Common myeloid progenitor, CD34-positive (primary cell): ENCODE measurements around the gene MPST.
A peak's percentile ranks its signal among the peaks of the same experiment; 100 is the strongest.

ENCODE experiments used
- CTCF ChIA-PET: fragments of 350-600 bp; sonication (Branson Sonifier 250); formaldehyde crosslinking; loops from one replicate; lab custom pipeline; 2021; ENCODE audit warnings: antibody characterized with exemption; lab: Charles Lee
- POLR2A ChIA-PET: fragments of 350-600 bp; sonication (Branson Sonifier 250); formaldehyde crosslinking; loops from one replicate; lab custom pipeline; 2021; ENCODE audit warnings: antibody characterized with exemption; lab: Charles Lee
- DNase-seq, 3 donors: peaks; one replicate each; pipeline versions ENCODE4 v3.0.0 to v3.0.0-alpha.2; 2013
- H3K27ac ChIP-seq, 2 experiments: 1 replicate in 1 of 2; 2 replicates in 1 of 2; pipeline ENCODE4 v1.7.0; 2013; ENCODE audit warnings: inconsistent platforms in 2 of 2, low read length in 2 of 2, mild to moderate bottlenecking in 2 of 2, low read depth in 1 of 2, moderate library complexity in 1 of 2; ENCODE audit not compliant: severe bottlenecking in 2 of 2, insufficient read depth in 1 of 2, poor library complexity in 1 of 2
- H3K27me3 ChIP-seq, 5 experiments: replicated peaks in 2 of 5; 1 replicate in 3 of 5; 2 replicates in 2 of 5; pipeline versions ENCODE4 v1.6.1 to v1.7.0; 2013; ENCODE audit warnings: low read length in 4 of 5, mild to moderate bottlenecking in 2 of 5, moderate library complexity in 2 of 5, inconsistent platforms in 1 of 5; ENCODE audit not compliant: insufficient read depth in 5 of 5, control insufficient read depth in 4 of 5
- H3K36me3 ChIP-seq, 4 experiments: 1 replicate in 2 of 4; 2 replicates in 2 of 4; pipeline versions ENCODE4 v1.6.1 to v1.7.0; 2013; ENCODE audit warnings: low read length in 3 of 4, control low read depth in 1 of 4, mild to moderate bottlenecking in 1 of 4; ENCODE audit not compliant: control insufficient read depth in 4 of 4, insufficient read depth in 4 of 4
- H3K4me1 ChIP-seq, 4 experiments: 1 replicate in 3 of 4; 2 replicates in 1 of 4; pipeline versions ENCODE4 v1.6.1 to v1.7.1; 2013; ENCODE audit warnings: low read length in 3 of 4, mild to moderate bottlenecking in 3 of 4, control low read depth in 1 of 4, inconsistent platforms in 1 of 4, moderate library complexity in 1 of 4; ENCODE audit not compliant: control insufficient read depth in 4 of 4, insufficient read depth in 4 of 4; ENCODE audit errors: control extremely low read depth in 1 of 4
- H3K4me3 ChIP-seq, 7 experiments: 1 replicate in 4 of 7; 2 replicates in 3 of 7; pipeline versions ENCODE4 v1.5.1 to v1.7.0; 2013; ENCODE audit warnings: mild to moderate bottlenecking in 7 of 7, low read length in 6 of 7, moderate library complexity in 6 of 7, inconsistent platforms in 2 of 7, low read depth in 2 of 7, control low read depth in 1 of 7; ENCODE audit not compliant: insufficient read depth in 4 of 7, control insufficient read depth in 1 of 7; ENCODE audit errors: extremely low read depth in 1 of 7
- H3K9me3 ChIP-seq, 5 experiments: 1 replicate in 4 of 5; 2 replicates in 1 of 5; pipeline versions ENCODE4 v1.6.1 to v1.7.1; 2013; ENCODE audit warnings: low read length in 4 of 5, mild to moderate bottlenecking in 2 of 5, inconsistent platforms in 1 of 5, low read depth in 1 of 5, moderate library complexity in 1 of 5; ENCODE audit not compliant: control insufficient read depth in 4 of 5, insufficient read depth in 2 of 5; ENCODE audit errors: control extremely low read depth in 1 of 5
- WGBS: methylation state at CpG from one replicate; pipeline ENCODE4 v1.1.5; 2013; ENCODE audit not compliant: insufficient coverage; 5-methylcytosine and 5-hydroxymethylcytosine counted together

Gene MPST

DNA sequence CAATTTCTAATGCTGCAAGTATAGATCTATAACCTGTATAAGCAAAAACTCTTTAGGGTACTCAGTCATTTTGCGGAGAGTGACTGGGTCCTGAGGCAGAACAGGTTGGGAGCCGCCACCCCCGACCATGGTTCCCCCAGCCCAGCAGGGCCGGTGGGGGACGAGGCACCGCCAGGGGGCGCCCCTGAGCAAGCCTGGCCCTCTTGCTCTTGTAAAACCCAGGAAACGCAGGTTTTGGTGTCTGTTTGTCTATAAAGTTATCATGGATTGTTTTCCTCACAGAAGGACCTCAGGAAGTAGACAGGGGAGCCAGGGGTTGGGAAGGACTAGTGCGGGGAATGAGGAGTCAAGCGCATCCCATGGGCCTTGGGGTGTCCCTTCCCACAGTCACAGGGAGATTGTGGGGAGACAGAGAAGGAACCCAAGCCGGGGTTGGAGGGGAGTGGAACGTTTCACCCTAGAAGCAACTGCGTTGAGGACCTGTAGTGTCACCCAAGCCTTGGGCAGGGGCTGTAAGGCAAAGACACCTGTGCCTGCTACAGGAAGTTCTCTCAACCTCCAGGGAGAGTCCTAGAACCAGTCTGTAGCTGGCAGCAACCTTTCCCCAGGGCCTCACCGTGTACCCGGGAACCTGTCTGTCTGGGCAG, 58.4 kb downstream of the MPST start:
- H3K27me3 ChIP-seq, result peaks cover 0 to 20% (median 9%) of the 10 kb centered on the region in 5 experiments
- H3K4me1 ChIP-seq, result peaks cover 0 to 17% (median 9%) of the 10 kb centered on the region in 4 experiments
- no peak overlapping the region for H3K4me3 ChIP-seq
- ChIA-PET POLR2A (no interaction called here), CTCF (interaction anchor here (1.0 to 1.2 kb wide), 3 partner anchors 75 to 123 kb away, joined by 3 to 4 read pairs (median 3); no protein-coding TSS in a partner anchor)
- 26% methylated on average over 14 of the region's 15 CpGs for WGBS
- H3K27ac ChIP-seq, result no peak overlapping the region
- no peaks in the 10 kb centered on the region for H3K9me3 ChIP-seq
- peak; percentile 58 to 79 (median 72) for DNase-seq
- no peaks in the 10 kb centered on the region for H3K36me3 ChIP-seq

DNA sequence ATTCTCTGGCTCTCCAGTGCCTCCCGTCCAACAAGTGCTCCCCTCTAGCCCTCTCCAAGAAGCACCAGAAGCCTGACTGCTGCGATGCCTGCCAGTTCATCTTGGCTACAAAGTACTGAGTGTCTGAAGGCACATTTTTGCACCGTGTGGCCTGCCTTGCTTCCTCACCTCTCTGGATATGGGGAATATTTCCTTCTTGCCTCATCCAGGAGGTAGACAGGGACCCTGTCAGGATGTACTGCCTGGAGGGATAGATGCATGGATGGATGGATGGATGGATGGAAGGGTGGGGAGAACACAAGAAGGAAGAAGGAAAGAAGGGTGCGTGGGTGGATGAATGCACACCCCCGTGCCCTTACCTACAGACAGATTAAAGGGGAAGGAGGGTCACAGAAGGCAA, 59.6 kb downstream of the MPST start:
- WGBS, result 63% methylated on average over 4 of the region's 5 CpGs
- no peak for DNase-seq
- CTCF ChIA-PET, result interaction anchor here (0.9 to 1.4 kb wide), 7 partner anchors 9 to 118 kb away, joined by 3 to 7 read pairs (median 3); no protein-coding TSS in a partner anchor
- POLR2A ChIA-PET, result no interaction called here
- Histone ChIP-seq H3K27ac (no peak overlapping the region), H3K4me1 (peaks cover 0 to 17% (median 9%) of the 10 kb centered on the region in 4 experiments), H3K4me3 (no peak overlapping the region), H3K36me3 (no peaks in the 10 kb centered on the region), H3K9me3 (no peaks in the 10 kb centered on the region), H3K27me3 (peaks cover 0 to 18% (median 8%) of the 10 kb centered on the region in 5 experiments)
